MM.1S (cell line): Measurements from ENCODE around the gene AP5M1.

Experiments
- EZH2phosphoT487 ChIP-seq: fragments of 300-600 bp; sonication (generic); IDR thresholded peaks from 2 replicates; pipeline ENCODE4 v1.6.1; 2018; ENCODE audit warnings: antibody characterized with exemption, low read length
- TF ChIP-seq, protein P1 (sequence below): fragments of 300-600 bp; sonication (generic); IDR thresholded peaks from 2 replicates; pipeline ENCODE4 v1.5.1; 2016; ENCODE audit warnings: antibody characterized with exemption, low read length, mixed read lengths

- TF ChIP-seq, protein P1, sequence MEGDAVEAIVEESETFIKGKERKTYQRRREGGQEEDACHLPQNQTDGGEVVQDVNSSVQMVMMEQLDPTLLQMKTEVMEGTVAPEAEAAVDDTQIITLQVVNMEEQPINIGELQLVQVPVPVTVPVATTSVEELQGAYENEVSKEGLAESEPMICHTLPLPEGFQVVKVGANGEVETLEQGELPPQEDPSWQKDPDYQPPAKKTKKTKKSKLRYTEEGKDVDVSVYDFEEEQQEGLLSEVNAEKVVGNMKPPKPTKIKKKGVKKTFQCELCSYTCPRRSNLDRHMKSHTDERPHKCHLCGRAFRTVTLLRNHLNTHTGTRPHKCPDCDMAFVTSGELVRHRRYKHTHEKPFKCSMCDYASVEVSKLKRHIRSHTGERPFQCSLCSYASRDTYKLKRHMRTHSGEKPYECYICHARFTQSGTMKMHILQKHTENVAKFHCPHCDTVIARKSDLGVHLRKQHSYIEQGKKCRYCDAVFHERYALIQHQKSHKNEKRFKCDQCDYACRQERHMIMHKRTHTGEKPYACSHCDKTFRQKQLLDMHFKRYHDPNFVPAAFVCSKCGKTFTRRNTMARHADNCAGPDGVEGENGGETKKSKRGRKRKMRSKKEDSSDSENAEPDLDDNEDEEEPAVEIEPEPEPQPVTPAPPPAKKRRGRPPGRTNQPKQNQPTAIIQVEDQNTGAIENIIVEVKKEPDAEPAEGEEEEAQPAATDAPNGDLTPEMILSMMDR, result no peak
- no peak for TF ChIP-seq EZH2phosphoT487
These were observed 29.1 kb downstream of the AP5M1 start for GRCh38 chr14:57297852-57298251.
